Measurements from ENCODE around the gene NR4A1.

- TF ChIP-seq, protein P1, sequence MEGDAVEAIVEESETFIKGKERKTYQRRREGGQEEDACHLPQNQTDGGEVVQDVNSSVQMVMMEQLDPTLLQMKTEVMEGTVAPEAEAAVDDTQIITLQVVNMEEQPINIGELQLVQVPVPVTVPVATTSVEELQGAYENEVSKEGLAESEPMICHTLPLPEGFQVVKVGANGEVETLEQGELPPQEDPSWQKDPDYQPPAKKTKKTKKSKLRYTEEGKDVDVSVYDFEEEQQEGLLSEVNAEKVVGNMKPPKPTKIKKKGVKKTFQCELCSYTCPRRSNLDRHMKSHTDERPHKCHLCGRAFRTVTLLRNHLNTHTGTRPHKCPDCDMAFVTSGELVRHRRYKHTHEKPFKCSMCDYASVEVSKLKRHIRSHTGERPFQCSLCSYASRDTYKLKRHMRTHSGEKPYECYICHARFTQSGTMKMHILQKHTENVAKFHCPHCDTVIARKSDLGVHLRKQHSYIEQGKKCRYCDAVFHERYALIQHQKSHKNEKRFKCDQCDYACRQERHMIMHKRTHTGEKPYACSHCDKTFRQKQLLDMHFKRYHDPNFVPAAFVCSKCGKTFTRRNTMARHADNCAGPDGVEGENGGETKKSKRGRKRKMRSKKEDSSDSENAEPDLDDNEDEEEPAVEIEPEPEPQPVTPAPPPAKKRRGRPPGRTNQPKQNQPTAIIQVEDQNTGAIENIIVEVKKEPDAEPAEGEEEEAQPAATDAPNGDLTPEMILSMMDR (IDR thresholded peaks at IDR 0.05): peak in 2 of 6 experiments; percentile 17 to 19
- TF ChIP-seq POLR2A (IDR thresholded peaks at IDR 0.05): peak in 2 of 4 donors; percentile 17 to 48
- TF ChIP-seq EP300 (IDR thresholded peaks at IDR 0.05): peak in 3 of 4 donors; percentile 25 to 68 (median 65)
Observed at GRCh38 chr12:52007158-52007921, 43.9 kb upstream of the NR4A1 start.

Data from upper lobe of left lung (tissue), 4 donors.